SK-N-DZ (cell line): ENCODE results near the gene DNAAF5.
A peak's percentile ranks its signal among the peaks of the same experiment; 100 is the strongest.

ENCODE experiments used
- DNase-seq: peaks from one replicate; pipeline ENCODE4 v3.0.0-alpha.2; 2015; ENCODE audit warnings: low spot score

DNAAF5 gene

DNA sequence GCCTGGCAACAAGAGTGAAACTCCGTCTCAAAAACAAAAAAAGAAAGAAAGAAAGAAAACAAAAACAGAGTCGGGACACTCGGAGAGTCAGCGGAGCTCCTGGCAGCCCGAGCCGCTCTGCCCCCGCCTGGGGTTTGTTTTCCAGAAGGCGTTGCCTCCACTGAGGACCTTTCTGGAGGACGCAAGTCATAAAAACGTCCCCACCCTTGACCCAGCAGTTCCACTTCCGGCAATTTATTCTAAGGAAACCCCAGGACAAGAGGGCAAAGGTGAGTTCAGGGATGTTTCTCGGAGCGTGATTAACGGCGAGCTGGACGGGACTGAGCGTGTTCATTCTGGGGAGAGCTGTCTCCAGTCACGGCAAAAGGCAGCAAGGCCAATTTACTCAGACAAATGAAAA lies 78.8 kb downstream of the DNAAF5 start:
- no peak for DNase-seq

DNA sequence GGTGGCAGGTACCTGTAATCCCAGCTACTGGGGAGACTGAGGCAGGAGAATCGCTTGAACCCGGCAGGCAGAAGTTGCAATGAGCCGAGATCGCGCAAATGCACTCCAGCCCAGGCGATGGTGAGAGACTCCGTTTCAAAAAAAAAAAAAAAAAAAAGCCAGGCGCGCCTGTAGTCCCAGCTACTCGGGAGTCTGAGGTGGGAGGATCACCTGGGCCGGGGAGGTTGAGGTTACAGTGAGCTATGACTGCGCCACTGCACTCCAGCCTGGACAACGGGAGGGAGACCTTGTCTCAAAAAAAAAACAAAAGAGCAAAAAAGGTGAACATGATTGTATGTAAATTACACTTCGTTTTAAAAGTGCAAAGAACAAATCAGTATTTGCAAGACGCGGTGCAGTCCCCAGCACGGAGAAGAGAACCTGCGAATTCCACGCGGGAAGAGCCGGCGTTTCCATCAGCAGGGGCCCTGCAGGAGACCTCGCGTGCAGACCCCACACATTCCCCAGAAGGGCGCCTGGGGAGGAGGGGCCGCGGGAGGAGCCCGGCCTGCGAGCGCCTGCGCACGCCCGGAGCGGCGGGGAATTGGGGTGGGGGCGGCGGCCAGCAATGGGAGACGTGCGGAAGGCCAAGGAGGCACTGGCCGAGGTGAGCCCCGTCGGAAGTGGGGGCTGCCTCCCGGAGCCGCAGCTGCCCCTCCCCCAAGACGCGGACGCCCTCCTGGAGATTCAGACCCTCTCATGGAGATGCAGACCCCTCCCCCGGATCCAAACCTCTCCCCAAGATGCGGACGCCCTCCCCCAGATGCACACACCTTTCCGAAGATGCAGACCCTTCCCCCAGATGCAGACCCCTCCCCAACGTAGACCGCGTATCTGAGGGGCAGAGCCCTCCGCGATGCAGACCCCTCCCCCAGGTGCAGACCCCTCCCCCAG lies 89.1 kb downstream of the DNAAF5 start:
- DNase-seq: peak; percentile 89

DNA sequence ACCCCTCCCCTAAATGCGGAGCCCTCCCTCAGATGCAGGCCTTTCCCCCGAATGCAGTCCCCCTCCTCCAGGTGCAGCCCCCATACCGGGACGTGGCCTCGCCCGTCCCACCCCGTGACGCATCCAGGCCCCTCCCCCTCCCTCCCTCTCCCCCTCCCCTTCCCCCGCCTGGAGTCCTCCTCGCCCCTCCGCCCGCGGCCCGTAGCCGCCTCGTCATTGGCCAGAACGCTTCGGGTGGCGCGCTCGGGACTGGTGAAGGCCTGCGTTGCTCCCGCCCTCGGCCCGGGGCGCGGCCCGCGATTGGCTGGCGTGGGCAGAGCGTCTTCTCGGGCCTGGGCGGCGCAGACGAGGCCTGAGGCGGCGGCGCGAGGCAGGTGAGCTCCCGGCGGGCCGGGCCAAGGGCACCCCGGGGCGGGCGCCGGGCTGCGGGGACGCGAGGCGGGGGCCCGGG lies 89.8 kb downstream of the DNAAF5 start:
- peak; percentile 97 for DNase-seq

DNA sequence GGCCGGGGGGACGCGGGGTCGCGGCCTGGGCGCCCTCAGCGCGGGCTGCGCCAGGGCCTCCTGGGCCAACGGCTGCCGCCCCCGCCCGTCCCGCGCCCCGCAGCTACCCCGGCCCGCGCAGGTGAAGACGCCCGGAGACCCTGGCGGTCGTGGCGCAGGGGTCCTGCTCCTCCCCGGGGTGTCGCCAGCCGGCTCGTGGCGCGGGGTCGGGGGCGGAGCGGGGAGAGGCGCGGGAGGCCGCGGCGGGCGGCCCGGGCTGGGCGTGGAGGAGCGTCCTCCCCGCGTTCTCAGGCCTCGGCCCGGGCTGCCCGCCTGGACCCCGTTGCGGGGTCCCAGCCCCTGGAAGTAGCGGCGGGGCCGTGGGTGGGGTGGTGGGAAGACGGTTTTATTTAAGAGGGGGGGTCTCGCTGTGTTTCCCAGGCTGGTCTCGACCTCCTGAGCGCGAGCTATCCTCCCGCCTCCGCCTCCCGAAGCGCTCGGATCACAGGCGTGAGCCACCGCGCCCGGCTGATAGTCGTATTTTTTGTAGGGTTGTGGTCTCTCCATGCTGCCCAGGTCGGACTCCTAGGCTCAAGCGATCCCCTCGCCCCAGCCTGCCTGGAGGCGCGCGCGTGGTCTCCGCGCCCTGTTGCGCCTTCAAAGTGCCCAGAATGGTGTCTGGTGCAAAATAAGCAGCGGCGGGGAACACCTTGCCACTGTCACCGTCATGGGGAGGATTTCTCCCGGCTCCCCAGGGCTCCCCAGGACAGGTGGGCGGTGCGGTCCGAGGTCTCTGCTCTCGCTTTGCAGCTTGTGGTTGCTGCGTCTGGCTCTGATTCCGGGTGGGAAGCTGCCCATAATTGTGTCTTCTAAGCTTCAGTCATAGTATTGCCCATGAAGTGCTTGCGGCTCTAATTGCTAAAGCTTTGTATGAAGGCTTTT lies 90.5 kb downstream of the DNAAF5 start:
- no peak for DNase-seq

DNA sequence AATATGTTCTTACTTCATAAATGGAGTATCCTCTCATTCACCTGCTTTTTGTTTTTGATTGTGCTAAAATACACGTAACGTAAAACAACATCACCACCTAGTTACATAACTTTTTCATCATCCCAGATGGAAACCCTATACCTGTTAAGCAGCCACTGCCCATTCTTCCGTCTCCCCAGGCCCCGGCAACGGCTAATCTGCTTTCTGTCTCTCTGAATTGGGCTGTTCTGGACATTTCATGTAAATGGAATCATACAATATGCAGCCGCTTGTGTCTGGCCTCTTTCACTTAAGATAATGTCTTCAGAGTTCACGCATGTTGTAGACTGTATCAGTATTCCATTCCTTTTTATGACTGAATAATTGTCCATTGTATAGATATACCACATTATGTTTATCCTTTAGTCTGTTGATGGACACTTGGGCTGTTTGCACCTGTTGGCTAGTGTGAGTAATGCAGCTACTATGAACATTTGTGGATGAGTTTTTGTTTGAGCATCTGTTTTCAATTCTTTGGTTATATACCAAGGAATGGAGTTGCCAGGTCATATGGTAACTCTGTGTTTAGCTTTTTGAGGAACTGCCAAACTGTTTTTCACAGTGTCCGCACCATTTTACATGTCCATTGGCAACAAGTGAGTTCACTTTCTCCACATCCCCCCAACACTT lies 91.7 kb downstream of the DNAAF5 start:
- no peak for DNase-seq

DNA sequence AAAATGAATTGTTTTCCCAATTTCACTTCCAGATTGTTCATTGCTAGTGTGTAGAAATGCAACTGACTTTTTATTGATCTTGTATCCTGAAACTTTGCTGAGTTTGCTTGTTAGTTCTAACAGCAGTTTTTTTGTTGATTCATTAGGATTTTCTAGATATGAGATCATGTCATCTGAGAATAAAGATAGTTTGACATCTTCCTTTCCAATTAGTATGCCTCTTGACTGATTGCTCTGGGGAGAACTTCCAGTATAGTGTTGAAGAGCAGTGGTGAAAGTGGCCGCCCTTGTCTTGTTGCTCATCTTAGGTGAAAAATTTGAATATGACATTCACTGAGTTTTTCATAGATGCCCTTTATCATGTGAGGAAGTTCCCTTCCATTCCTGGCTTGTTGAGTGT lies 93.8 kb downstream of the DNAAF5 start:
- DNase-seq: no peak

DNA sequence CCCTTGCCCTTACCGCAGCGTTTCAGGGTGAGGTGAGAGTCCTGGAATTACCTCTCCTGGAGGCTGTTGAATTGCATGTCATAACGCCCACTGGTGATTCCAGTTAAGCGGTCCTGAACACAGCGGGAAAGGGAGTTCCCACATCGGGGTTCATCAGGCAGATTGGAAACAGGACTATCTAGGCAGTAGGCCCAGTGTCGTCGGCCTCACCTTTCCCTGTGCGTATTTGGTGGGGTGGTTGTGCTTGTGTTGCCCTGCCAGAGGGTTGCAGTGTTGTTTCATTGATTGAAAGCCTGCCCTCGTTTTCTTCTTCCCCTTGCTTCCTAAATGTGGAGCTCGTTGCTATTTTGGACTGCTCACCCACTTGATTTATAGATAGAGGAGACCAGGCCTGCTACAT lies 95.2 kb downstream of the DNAAF5 start:
- no peak for DNase-seq

DNA sequence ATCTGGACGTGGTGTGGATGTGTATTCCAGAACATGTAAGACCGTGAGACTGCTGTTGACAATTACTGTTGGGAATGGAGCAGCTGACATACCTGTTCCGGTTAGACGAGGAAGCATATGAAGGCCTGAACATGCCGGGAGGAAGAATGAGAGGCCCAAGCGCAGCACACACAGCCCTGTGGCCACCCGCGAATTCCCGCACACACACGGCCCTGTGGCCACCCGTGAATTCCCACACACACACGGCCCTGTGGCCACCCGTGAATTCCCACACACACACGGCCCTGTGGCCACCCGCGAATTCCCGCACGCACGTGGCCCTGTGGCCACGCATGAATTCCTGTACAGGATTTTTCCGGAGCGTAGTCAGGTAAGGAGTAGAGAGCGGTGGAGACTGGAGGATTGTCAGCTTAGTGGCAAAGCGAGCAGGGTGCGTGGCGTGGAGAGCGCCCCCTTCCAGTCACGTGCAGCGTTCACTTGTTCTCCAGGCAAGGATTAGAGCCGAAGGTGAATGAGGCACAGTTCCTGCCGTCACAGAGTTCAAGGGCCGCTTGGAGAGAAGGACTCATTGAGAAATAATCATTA lies 96.3 kb downstream of the DNAAF5 start:
- no peak for DNase-seq

DNA sequence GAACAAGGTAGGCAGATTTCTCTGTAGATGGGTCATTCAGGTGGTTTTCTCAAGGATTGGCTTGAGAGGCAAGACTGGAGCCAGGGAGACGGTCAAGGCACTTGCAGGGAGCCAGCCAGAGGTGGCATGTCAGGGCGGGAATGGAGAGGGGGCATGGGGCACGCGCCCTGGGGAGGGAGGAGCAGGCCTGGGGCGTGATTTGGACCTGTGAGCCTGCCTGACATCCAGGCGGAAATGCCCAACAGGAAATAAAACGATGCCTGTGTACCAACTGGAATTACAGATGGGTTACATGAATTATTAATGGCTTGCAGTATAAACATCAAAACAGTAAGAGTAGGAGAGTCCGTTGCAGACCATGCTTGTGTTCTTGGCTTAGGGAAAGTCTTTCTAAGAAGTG lies 97.2 kb downstream of the DNAAF5 start:
- DNase-seq: no peak

DNA sequence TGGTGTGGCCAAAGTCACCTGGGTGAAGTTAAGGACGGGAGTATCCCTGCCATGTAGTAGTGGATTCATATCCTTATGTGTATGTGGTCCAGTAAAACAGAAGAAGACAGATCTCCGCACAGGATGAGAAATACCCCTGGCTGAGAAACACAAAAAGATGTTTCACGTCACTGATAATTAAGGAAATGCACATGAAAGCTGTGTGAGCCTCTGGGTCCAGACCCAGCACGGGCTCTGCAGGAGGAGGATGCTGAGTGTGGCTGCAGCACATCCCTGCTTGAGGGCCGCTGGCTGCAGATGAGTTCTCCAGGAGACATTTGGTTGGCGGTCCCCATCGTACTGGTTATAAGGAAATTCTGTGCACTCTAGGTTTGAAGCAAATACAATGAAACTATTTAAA lies 97.6 kb downstream of the DNAAF5 start:
- no peak for DNase-seq

DNA sequence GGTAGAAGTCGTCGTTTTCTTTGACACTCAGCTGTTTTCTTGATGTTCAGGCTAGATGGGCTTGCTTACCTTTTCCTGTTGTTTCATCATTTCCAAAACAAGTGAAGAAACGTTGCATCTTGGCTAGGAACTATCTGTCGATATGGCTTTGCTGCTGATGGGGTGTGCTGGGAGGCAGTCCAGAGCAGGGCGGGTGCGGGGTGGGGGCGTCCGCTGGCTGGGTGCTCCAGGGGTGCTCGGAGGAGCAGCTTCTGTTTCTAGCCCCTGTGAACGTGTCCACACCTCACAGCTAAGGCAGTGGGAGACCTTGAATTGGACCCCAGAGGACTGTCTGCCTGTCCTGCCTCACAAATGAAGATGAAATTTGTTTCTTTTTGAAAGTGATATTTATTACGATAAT lies 98.2 kb downstream of the DNAAF5 start:
- no peak for DNase-seq

DNA sequence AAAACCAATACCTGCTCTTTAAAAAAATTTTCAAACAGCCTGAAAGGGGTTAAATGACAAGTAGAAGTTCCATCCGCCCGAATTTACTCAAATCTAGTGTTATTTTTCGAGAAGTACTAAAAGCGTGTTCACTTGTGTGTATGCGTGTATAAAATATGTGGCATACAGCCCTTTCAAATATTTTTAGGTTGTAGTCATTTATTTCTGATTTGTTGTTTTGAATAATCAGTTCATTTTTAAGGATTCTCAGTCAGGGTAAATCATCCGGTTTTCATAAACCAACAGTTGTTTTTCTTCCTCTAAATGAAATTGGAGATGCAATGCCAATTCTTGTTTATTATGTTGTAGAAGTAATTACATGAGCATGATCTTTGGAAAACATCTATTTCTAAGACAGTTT lies 98.9 kb downstream of the DNAAF5 start:
- DNase-seq: no peak

DNA sequence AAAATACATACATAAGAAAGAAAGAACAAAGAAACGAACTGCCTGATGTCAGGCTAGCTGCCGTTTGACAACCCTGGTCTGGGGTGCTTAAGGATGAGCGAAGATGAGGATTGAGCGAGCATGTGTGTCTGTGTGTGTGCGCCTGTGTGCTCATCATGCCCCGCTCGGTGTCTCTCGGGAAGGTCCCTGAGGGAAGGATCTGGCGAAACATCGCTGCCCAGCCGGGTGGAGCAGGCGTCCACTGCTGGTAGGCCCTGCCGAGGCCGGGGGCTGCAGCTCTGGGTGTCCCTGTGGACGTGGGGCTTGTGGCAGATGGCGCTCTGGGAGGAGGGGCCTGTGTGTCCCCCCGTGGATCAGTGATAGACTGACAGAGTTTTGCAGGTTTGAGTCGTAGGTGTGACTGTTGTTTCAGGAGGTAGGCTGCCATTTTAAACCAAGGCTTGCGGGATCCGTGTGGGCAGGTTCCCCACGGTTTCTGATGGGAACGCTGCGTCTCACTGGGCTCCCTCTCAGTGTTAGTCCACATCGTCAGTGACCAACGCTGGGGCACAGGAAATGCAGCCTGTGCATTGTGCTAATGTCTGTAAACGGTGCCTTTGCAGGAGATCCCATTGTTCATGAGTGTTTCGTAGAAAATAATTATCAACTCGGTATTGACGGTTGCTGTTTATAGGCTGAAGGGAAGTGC lies 99.9 kb downstream of the DNAAF5 start:
- no peak for DNase-seq

DNA sequence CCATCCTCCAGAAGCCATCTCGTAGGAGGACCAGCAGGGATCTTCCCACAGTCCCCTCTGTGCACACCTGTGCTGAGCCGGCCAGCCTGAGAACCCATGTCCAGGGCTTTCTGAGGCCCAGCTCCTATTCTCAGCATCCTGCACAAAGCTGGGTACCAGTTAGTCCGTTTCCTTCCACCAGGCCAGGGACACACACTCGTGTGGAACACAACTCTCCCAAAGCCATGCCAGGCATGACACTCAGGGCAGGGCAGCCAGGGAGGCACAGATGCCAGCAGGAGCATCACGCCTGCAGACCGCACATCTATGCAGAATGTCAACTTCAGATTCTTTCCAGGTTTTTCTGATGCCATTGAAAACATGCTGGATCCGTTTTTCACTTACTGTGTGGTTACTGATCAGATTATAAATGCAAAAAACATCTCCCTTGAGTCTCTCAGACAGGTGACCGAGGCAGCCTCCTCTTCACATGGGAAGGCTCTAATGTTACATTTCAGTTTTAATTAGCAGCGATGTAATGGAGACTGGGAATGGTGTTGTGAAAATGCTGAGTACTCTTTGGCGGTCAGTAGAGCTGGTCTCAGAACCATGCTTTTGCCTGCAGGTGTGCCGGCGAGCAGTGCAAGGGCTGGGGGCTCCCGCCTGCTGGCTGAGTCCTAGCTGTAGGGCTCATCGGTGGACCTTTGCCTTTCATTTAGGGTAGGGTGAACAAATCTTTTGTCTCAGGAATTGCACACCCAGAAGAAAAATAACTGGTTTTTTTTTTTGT lies 102.5 kb downstream of the DNAAF5 start:
- DNase-seq: no peak

DNA sequence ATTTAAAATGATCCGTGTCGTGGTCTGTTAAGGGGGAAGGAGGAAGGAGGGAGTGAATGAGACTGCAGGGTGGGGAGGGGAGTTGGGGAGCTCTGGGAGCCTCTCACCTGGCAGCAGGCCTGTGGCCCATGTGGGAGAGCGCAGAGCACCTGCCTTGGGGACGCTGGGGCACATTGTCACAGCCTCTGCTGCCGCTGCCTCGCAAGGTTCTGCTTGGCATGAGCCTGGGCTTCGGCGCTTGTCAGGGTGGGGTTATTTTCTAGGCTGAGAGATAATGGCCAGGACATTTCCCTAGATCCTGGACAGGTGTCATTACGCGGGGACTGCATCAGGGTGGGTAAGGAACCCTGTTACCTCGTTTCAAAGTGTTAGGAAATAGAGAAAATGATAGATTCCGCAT lies 103.6 kb downstream of the DNAAF5 start:
- no peak for DNase-seq

DNA sequence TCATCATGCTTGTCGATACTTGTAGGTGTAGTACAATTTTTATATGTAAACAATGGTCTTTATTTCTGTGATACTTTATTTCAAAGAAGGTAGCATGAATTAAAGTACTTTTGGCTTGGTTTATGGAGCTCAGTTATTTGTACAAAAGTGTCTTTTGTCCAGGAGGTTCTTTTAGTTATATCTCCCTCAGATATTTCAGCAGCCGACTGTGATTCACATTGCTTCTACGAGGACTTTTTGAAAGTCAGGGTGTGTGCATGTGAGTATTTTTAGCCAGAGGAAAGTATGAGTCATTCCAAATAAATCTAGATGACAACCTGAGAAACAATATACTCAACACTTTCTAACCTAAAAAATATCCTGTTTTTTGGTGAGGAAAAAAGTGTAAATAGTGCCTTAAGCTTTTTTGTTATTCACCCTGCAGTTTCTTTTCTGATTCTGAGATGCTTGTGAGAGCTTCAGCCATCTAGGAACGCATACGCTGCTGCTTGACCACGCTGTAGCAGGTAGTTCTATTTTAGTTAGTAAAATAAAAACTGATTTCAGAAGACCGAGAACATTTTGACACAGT lies 105.2 kb downstream of the DNAAF5 start:
- no peak for DNase-seq

DNA sequence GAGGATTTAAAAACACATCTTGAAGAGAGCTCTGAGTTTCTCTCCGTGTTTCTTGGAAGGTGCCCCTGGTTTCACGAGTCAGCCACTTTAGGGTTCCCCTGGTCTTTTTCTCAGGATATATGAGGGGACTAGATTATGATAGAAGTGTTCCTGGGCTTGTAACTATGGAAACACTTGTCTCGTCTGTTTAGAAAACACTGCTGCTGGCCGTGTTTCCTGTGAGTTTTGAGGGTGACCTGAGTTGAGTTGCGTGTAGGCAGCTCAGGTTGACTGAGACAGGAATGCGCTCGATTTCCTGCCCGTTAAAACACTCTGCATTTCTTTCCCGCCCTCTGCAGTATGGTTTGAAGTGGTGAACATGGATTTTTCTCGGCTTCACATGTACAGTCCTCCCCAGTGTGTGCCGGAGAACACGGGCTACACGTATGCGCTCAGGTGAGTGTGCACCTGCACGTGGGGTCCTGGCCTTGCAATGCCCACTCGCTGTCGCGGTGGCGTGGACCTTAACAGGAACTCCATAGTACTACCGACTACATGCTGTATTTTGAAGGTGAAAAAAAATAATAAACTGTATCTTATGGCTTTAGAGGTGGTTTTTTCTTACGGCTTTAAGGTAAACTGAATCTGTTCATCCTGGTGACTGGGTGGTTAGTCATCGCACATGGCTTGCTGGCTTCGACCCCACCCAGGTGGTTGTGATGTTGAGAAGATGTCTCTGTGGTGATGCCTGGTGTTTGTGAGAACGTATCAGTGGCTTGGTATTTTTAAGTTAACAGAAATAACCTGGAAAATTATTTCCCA lies 105.9 kb downstream of the DNAAF5 start, which contains the start of gene SUN1:
SUN1 (plus strand) TSS at position 310 of the 801 bp plus-strand sequence; CDS start at position 359, 49 bp downstream.
- DNase-seq: no peak

DNA sequence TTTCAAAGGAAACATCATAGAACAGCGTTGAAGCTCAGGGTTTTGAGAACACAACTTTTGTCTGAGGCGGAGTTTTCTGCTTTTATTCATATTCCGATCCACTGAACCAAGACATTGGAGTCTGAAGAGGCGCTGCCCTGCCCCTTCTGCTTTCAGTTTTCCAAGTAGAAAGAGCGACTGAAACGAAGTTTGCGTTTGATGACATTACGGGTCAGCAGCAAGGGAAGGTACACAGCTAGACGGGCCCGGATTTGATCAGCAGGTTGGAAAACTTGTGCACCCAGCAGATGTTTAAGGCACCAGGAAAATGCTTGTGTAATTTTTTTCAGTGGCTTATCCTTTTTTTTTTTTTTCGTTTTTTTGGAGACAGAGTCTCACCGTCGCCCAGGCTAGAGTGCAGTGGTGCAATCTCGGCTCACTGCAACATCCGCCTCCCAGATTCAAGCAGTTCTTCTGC lies 106.5 kb downstream of the DNAAF5 start:
- no peak for DNase-seq
